ENCODE data around the gene KAZN. TPM values are rescaled to one million over a fixed set of nuclear protein-coding genes. Genes with fewer than 3 reads are reported as not detected.

The KAZN gene
- total and polyA plus RNA-seq, 2 donors from 2014 or later, result 17.4 to 60.8 TPM

DNA sequence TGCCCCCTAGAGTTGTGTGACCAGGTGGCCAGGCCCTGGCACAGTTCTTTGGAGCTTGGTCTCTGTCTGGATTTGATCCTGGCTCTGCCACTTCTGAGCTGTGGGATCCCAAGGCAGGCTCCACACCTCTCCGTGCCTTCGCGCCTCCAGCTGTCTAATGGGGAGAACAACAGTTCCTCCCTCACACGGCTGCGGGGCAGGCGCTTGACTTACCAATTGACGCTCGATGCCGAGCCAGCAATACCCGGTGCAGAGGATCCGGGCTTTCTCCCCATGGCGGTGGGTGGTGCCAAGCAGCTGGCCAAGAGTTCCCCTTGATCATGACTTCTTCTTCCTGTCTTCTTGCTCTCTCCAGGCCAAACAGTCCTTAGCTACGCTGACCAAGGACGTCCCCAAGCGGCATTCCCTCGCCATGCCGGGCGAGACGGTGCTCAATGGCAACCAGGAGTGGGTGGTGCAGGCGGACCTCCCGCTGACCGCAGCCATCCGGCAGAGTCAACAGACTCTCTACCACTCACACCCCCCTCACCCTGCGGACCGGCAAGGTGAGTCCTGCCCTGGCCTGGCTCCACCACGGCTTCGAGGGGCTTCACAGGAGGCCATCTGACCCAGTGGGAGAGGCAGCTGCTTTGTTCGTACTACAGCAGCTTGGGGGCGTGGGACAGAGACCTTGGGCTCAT is 457.4 kb downstream of the KAZN start:
- Histone ChIP-seq H3K36me3 (ENCODE audit: control insufficient read depth in 2 of 3, insufficient read depth in 3 of 3, low read length in 3 of 3) (peaks cover 2 to 39% (median 15%) of the 10 kb centered on the region in 3 donors), H3K4me1 (ENCODE audit: control insufficient read depth in 2 of 3, insufficient read depth in 2 of 3, low read depth in 1 of 3, low read length in 3 of 3) (no peaks in the 10 kb centered on the region), H3K9me3 (ENCODE audit: control insufficient read depth in 2 of 3, insufficient read depth in 1 of 3, low read length in 3 of 3) (no peaks in the 10 kb centered on the region), H3K4me3 (ENCODE audit: low read length in 3 of 3) (no peak overlapping the region), H3K27ac (ENCODE audit: low read depth in 2 of 2, low read length in 2 of 2) (no peak overlapping the region), H3K27me3 (ENCODE audit: control insufficient read depth, insufficient read depth, low read length) (no peaks in the 10 kb centered on the region), H3K9ac (ENCODE audit: low read length in 3 of 3) (no peak overlapping the region)
- no peak for FAIRE-seq
- intact Hi-C loops (cut with DNase I), result no loop called here
- no peak for DNase-seq
- TF ChIP-seq, protein P1, sequence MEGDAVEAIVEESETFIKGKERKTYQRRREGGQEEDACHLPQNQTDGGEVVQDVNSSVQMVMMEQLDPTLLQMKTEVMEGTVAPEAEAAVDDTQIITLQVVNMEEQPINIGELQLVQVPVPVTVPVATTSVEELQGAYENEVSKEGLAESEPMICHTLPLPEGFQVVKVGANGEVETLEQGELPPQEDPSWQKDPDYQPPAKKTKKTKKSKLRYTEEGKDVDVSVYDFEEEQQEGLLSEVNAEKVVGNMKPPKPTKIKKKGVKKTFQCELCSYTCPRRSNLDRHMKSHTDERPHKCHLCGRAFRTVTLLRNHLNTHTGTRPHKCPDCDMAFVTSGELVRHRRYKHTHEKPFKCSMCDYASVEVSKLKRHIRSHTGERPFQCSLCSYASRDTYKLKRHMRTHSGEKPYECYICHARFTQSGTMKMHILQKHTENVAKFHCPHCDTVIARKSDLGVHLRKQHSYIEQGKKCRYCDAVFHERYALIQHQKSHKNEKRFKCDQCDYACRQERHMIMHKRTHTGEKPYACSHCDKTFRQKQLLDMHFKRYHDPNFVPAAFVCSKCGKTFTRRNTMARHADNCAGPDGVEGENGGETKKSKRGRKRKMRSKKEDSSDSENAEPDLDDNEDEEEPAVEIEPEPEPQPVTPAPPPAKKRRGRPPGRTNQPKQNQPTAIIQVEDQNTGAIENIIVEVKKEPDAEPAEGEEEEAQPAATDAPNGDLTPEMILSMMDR (IDR thresholded peaks at IDR 0.05; ENCODE audit: borderline replicate concordance, extremely low read depth, insufficient read depth), result no peak

DNA sequence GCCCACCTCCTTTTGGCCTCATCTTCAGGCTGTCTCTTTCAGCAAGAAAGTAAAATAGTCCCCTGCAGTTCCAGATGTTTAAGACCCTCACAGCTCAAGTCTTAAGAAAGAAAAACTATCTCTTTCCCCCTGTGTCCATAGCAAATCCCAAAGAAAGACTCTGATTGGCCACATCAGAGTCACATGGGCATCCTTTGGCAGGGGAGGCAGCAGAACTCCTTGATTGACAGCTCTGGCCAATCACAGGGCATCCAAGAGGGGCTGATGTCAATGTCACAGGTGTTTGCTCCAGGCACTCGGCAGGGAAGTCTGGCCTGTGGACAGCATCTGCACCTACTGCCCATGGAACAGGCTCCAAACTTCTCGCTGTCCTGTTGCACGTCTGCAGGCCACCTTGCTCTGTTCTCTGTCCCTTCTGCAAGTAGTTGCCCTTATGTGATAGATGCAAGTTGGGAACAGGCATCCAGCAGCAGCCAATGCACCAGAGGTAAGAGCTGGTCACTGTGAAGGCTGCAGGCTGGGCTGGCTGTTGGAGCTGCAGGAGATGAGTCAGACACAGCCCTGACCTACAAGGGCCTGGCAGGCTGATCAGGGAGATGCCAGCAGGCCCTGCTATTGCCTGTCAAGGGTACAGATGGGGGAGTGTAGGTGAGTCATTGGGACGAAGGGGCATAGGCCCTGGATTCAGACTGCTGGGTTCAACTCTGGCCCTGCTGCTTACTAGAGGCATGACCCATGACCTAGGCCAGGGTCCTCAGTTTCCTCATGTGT is 458.2 kb downstream of the KAZN start:
- Histone ChIP-seq H3K4me1 (ENCODE audit: control insufficient read depth in 2 of 3, insufficient read depth in 2 of 3, low read depth in 1 of 3, low read length in 3 of 3) (no peaks in the 10 kb centered on the region), H3K9ac (ENCODE audit: low read length in 3 of 3) (no peak overlapping the region), H3K9me3 (ENCODE audit: control insufficient read depth in 2 of 3, insufficient read depth in 1 of 3, low read length in 3 of 3) (no peaks in the 10 kb centered on the region), H3K36me3 (ENCODE audit: control insufficient read depth in 2 of 3, insufficient read depth in 3 of 3, low read length in 3 of 3) (peaks cover 2 to 44% (median 15%) of the 10 kb centered on the region in 3 donors), H3K27me3 (ENCODE audit: control insufficient read depth, insufficient read depth, low read length) (no peaks in the 10 kb centered on the region), H3K4me3 (ENCODE audit: low read length in 3 of 3) (no peak overlapping the region), H3K27ac (ENCODE audit: low read depth in 2 of 2, low read length in 2 of 2) (no peak overlapping the region)
- no peak for DNase-seq
- TF ChIP-seq, protein P1 (IDR thresholded peaks at IDR 0.05; ENCODE audit: borderline replicate concordance, extremely low read depth, insufficient read depth), result no peak
- FAIRE-seq, result no peak
- intact Hi-C loops (cut with DNase I), result no loop called here

DNA sequence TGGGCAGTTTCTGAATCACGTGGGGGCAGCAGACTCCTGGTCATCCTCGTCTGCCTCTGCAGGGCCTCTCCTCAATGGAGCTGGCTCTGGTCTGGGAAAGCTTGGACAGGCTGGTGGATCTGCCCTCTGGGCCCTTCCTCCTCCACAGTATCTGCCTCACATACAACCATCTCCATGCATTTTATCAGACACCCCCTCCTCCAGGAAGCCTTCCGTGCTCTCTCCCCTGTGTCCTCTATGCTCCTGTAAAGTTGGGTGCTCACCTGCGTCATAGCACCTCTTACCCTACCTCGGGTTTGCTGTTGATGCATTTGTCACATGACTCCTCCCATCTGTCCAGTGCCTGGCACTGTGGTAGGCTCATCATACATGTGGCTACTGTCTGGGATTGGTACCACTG is 459.3 kb downstream of the KAZN start:
- H3K4me1 ChIP-seq (ENCODE audit: control insufficient read depth in 2 of 3, insufficient read depth in 2 of 3, low read depth in 1 of 3, low read length in 3 of 3), result no peaks in the 10 kb centered on the region
- DNase-seq (no peak), FAIRE-seq (no peak)
- no peak overlapping the region for H3K4me3 ChIP-seq (ENCODE audit: low read length in 3 of 3)
- H3K9ac ChIP-seq (ENCODE audit: low read length in 3 of 3), result no peak overlapping the region
- H3K27ac ChIP-seq (ENCODE audit: low read depth in 2 of 2, low read length in 2 of 2), result no peak overlapping the region
- TF ChIP-seq, protein P1 (IDR thresholded peaks at IDR 0.05; ENCODE audit: borderline replicate concordance, extremely low read depth, insufficient read depth), result no peak
- no peaks in the 10 kb centered on the region for H3K27me3 ChIP-seq (ENCODE audit: control insufficient read depth, insufficient read depth, low read length)
- H3K9me3 ChIP-seq (ENCODE audit: control insufficient read depth in 2 of 3, insufficient read depth in 1 of 3, low read length in 3 of 3), result no peaks in the 10 kb centered on the region
- intact Hi-C loops (cut with DNase I), result no loop called here
- H3K36me3 ChIP-seq (ENCODE audit: control insufficient read depth in 2 of 3, insufficient read depth in 3 of 3, low read length in 3 of 3), result peaks cover 9 to 56% (median 18%) of the 10 kb centered on the region in 3 donors

Measured in kidney (tissue), 14 donors.